ENCODE results near the gene LEPR.

Gene LEPR

DNA sequence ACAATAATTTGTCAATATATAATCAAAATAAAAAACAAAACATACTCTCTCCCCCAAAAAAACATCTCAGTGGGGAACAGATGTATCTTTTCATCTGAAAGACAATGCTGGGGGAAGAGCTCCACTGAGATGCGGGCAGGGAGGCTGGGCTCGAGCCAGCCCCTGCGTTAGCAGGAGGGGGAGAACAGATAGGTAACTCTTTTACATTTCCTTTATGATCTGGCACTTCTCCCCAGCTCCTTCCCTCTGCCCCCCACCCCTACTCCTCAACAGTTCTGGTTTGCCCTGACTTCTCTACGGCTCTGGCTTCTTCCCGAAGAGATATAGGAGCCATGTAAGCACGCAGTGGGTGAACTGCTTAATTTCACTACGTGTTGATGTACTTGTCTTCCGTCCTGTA is 12.4 kb downstream of the LEPR start:
- no peaks in the 10 kb centered on the region for H3K79me2 ChIP-seq (ENCODE audit: insufficient read depth, low read depth)

GRCh38 chr1:65434255-65434654 is 13.8 kb downstream of the LEPR start:
- H3K27ac ChIP-seq = no peak overlapping the region
- H3K79me2 ChIP-seq (ENCODE audit: insufficient read depth, low read depth) = no peaks in the 10 kb centered on the region
- no peaks in the 10 kb centered on the region for H3K4me1 ChIP-seq (ENCODE audit: low read depth, poor library complexity, severe bottlenecking)
- TF ChIP-seq CTCF (conservative IDR thresholded peaks at IDR 0.05; ENCODE audit: low read depth, low read length) = 0 out of 2 replicates have a peak, but pooled peaks have one; percentile 24
- H3K36me3 ChIP-seq (ENCODE audit: insufficient read depth) = no peaks in the 10 kb centered on the region
- H3K27me3 ChIP-seq (ENCODE audit: insufficient read depth, low read depth) = no peaks in the 10 kb centered on the region
- H3K9ac ChIP-seq = no peak overlapping the region
- no peak overlapping the region for H3K4me2 ChIP-seq
- no peaks in the 10 kb centered on the region for H4K20me1 ChIP-seq (ENCODE audit: insufficient read depth)
- H3K4me3 ChIP-seq (IDR thresholded peaks at IDR 0.05; ENCODE audit: insufficient read depth, low read depth, low read length) = no peak overlapping the region
- no peak overlapping the region for H2AFZ ChIP-seq (ENCODE audit: low read depth)

More for the DNA sequence above, 12.4 kb downstream of the LEPR start:
- H3K36me3 ChIP-seq (ENCODE audit: insufficient read depth) = no peaks in the 10 kb centered on the region
- TF ChIP-seq CTCF (conservative IDR thresholded peaks at IDR 0.05; ENCODE audit: low read depth, low read length) = no peak
- no peaks in the 10 kb centered on the region for H4K20me1 ChIP-seq (ENCODE audit: insufficient read depth)
- H3K27me3 ChIP-seq (ENCODE audit: insufficient read depth, low read depth) = no peaks in the 10 kb centered on the region
- no peak overlapping the region for H3K27ac ChIP-seq
- H3K9ac ChIP-seq = no peak overlapping the region
- H3K4me3 ChIP-seq (IDR thresholded peaks at IDR 0.05; ENCODE audit: insufficient read depth, low read depth, low read length) = no peak overlapping the region
- no peak overlapping the region for H3K4me2 ChIP-seq
- no peak overlapping the region for H2AFZ ChIP-seq (ENCODE audit: low read depth)
- no peaks in the 10 kb centered on the region for H3K4me1 ChIP-seq (ENCODE audit: low read depth, poor library complexity, severe bottlenecking)

- H2AFZ ChIP-seq (ENCODE audit: low read depth) = no peak overlapping the region
- H3K4me2 ChIP-seq = no peak overlapping the region
- H3K4me3 ChIP-seq (IDR thresholded peaks at IDR 0.05; ENCODE audit: insufficient read depth, low read depth, low read length) = no peak overlapping the region
- no peaks in the 10 kb centered on the region for H3K36me3 ChIP-seq (ENCODE audit: insufficient read depth)
- no peaks in the 10 kb centered on the region for H3K27me3 ChIP-seq (ENCODE audit: insufficient read depth, low read depth)
- no peak overlapping the region for H3K9ac ChIP-seq
- H3K27ac ChIP-seq = no peak overlapping the region
- no peak for TF ChIP-seq CTCF (conservative IDR thresholded peaks at IDR 0.05; ENCODE audit: low read depth, low read length)
- no peaks in the 10 kb centered on the region for H3K79me2 ChIP-seq (ENCODE audit: insufficient read depth, low read depth)
- H3K4me1 ChIP-seq (ENCODE audit: low read depth, poor library complexity, severe bottlenecking) = no peaks in the 10 kb centered on the region
- H4K20me1 ChIP-seq (ENCODE audit: insufficient read depth) = no peaks in the 10 kb centered on the region
Observed at GRCh38 chr1:65434760-65435159, 14.3 kb downstream of the LEPR start.

DNA sequence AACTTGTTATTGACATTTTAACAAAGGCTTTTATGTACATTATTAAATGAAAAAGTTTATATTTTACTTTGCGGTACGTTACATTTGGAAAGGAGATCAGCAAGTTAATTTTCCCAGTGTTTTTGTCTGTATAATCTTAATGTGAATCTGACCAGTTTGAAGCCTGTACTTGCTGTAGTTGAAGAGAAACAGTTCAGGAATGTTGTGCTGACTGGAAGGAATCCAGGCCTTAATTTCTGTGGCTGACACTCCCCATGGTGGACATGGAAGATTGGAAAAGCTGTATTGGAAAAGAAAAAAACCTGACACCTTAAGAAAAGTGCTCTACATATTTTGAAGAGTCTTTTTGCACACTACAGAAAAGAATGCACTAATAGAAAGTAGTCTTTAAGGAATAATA is 15.5 kb downstream of the LEPR start:
- Histone ChIP-seq H3K4me1 (ENCODE audit: low read depth, poor library complexity, severe bottlenecking) (no peaks in the 10 kb centered on the region), H2AFZ (ENCODE audit: low read depth) (no peak overlapping the region), H3K36me3 (ENCODE audit: insufficient read depth) (no peaks in the 10 kb centered on the region), H3K4me3 (IDR thresholded peaks at IDR 0.05; ENCODE audit: insufficient read depth, low read depth, low read length) (no peak overlapping the region), H3K4me2 (no peak overlapping the region), H4K20me1 (ENCODE audit: insufficient read depth) (no peaks in the 10 kb centered on the region), H3K27me3 (ENCODE audit: insufficient read depth, low read depth) (no peaks in the 10 kb centered on the region), H3K9ac (no peak overlapping the region), H3K79me2 (ENCODE audit: insufficient read depth, low read depth) (no peaks in the 10 kb centered on the region), H3K27ac (no peak overlapping the region)
- TF ChIP-seq CTCF (conservative IDR thresholded peaks at IDR 0.05; ENCODE audit: low read depth, low read length) = no peak

All from KMS-11 (cell line).